SIG-M5 (cell line): ENCODE results near the gene DSG3.
"Not testable (repeated sequence)": the region's sequence is repeated elsewhere in the genome, so short reads cannot be mapped to it uniquely, and the experiment has no call there.

Source experiments
- DNase-seq: peaks from one replicate; lab custom pipeline; 2025; lab: John Stamatoyannopoulos, UW

The DSG3 gene

DNA sequence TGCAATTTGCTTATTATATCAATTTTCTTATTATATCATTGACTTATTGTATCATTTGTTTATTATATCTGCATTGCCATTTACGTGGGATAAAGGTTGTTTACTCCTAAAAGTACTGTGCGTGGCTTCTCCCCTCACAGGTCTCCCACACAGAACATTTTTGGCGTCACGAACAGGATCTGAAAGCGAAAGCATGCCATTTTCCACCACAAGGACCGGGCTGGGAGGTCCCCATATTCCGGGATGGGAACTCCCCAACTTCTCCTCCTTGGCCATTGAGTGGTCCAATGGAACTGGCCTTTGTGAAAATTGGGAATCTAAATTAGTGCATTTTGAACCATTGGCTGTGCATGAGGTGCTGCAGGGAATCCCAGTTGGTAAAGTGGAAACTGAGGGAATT, 45.6 kb downstream of the DSG3 start:
- DNase-seq = no peak

DNA sequence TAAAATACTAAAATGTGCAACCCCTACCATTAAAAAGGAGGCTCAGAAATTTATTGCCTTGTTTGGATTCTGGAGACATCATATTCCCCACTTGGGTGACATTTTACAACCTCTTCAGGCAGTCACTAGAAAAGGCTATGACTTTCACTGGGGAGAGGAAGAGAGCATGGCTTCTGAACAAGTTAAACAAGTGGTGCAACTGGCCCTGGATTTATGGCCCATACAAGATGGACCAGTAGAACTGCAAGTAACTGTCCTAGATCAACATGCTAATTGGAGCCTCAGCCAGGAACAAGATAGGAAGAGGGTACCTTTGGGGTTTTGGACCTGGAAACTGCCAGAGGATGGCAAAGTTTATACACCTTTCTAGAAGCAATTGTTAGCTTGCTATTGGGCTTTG, 46.4 kb downstream of the DSG3 start:
- no peak for DNase-seq

DNA sequence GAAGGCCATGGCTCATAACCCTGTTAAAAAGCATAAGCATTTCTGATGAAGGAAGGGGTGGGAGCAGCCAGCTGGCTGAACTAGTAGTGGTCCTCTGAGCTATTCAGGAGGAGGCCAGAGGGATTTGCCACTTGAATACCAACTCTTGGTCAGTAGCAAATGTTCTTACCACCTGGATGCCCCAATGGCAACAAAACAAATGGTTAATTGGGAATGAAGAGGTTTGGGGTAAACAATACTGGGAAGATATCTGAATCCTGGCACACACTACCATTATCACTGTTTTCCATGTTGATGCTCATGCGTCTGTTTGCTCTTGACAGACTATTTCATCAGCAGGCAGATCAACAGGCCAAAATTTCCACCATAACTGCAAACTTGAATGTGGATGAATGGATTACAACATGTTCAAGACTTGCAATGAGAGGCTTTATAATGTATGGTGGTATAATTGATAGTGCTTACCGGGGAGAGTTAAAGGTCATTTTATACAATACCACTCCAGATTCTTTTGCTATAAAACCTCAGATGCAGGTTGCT, 47.2 kb downstream of the DSG3 start:
- not testable (repeated sequence) for DNase-seq

DNA sequence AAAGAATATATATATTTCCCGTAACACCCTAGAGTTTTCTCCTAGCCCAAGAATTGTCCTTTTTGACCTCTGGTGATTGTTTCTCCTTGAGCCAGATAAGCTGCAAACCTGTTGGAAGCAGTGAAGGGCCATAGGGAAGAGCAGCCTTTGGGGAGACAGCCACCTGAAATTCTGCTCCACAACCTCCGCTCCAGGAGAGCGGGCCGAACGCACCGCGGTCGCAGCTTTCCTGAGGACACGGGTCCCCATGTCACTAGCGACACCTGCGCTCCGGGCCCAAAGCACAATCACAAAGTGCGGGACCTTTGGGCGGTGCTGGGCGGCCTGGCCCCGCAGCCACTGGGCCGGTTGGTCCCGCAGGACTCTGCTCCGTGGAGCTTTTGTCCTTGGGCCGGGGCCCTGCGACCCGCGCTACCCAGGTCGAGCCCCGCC, 49.9 kb downstream of the DSG3 start:
- no peak for DNase-seq

DNA sequence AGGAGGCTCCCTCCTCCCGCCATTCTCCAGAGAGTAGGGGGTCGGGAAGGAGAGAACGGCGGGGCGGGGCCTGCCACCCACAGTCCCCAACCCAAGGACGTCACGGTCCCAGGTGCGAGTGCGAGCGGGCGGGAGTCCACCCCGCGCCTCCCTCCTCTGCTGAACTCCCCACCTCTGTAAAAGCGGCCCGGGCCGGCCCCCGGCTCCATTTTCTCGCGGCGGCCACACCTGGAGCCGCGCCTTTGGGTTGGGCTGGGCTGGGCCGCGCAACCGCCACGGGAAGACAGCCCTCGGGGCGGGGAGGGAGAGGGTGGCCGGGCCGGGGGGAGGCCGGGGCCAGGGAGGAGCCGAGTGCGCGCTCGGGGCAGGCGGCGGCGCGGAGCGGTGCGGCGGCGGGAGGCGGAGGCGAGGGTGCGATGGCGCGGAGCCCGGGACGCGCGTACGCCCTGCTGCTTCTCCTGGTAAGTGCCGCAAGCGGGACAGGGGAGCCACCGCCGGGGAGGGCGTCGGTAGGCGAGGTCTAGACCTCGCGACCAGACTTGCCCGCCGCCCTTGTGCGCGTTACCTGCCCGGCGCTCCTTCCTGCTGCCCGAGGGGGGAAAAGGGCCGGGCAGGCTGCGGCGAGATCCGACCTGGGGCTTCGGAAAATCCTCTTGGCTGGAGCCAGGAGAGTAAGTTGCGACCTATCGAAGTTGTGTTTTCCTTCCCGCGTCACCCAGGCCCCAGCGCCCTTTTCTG, 50.5 kb downstream of the DSG3 start, which contains the start of gene DSG2:
Gene DSG2, plus strand, starts transcription at position 342 of the 738 bp plus-strand sequence. Its CDS starts 75 bp downstream, at position 417.
- DNase-seq = no peak

DNA sequence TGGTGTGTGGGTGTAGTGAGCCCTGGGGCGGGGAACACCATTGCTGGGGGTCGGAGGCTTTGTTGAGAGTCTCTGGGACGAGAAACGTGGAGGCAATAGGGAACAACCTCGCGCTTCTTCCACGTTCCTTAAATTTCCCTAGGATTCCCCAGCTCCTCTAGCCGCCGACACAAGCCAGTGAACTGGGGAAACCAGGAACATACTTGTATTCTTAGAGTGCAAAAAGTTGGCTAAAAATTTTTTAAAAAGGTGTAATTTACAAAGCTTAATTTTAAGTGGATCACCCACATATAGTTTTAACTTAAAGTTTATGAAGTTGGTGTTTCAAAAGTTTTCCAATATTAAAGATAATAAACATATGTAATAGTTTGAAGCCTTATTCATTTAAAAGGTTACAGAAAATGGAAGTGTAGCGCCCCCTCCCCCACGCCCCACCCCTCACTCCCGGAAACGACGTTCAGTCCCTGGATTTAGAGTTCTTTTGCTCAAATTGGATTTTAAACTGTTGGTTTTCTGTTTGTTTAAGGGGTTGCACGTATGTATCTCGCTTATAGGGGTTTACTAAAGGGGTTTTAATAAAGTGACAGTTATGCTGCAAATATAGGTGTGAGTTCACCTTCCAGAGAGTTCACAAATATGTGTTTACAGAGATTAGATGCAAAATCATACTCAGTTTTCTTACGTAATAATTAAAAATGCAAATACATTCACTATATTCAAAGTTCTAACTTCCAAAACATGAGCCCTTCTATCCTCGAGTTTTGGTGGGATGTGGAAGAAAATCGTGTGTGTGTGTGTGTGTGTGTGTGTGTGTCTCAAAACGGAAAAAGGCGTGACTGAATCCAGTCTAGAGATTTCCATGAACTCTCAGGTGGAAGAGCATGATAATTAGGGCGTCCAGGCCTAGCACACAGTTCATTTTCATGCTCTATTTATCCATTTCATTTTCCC, 51.3 kb downstream of the DSG3 start:
- DNase-seq = no peak

GRCh38 chr18:31500051-31500688, 52.6 kb downstream of the DSG3 start:
- DNase-seq = no peak

GRCh38 chr18:31503011-31503410, 55.5 kb downstream of the DSG3 start:
- no peak for DNase-seq

GRCh38 chr18:31504455-31505147, 57.1 kb downstream of the DSG3 start:
- DNase-seq = no peak

- DNase-seq = no peak
These were observed 57.6 kb downstream of the DSG3 start for GRCh38 chr18:31505156-31505555.

- no peak for DNase-seq
These were observed 58.6 kb downstream of the DSG3 start for GRCh38 chr18:31506024-31506742.

GRCh38 chr18:31507124-31507523, 59.6 kb downstream of the DSG3 start:
- DNase-seq = not testable (repeated sequence)

GRCh38 chr18:31508781-31509180, 61.2 kb downstream of the DSG3 start:
- DNase-seq = no peak

- DNase-seq = no peak
These were observed 62.0 kb downstream of the DSG3 start for GRCh38 chr18:31509571-31509970.

- no peak for DNase-seq
These were observed 62.8 kb downstream of the DSG3 start for GRCh38 chr18:31510319-31510718.

DNA sequence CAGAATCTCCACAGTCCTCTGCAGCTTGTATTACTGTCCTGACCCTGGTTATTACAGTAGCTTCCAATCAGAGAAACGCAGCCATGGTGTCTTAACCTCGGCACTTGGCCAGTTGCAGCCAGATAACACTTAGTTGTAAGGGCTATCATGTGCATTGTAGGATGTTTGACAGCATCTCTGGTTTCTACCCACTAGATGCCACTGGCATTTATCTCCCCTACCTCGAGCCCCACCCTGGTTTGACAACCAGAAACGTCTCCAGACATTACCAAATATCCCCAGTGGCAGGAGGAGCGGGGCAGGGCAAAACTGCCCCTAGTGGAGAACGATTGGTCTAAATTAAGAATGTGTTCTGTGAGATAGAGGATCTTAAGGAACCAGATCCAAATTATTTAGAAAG, 63.6 kb downstream of the DSG3 start:
- no peak for DNase-seq

- no peak for DNase-seq
These were observed 64.7 kb downstream of the DSG3 start for GRCh38 chr18:31512203-31512764.

- DNase-seq = no peak
These were observed 65.8 kb downstream of the DSG3 start for GRCh38 chr18:31513189-31513935.

DNA sequence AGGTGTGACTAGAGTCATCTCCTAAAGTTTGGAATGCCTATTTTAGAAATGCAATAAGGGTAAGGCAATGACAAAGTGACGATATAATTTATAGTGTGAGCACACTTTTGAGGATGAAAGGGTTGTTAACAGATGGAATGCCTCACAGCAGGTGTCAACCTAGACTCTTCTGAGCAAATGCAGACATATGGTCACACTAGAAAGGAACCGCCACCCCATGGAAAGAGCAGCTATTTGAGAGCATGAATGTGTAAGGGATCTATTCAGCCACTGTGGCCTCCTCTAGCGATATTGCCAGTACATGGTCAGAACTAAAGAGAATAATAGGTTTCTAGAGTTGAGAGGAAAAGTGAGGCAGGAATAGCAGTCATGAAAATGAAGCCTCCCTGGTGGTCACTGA, 68.9 kb downstream of the DSG3 start:
- DNase-seq = no peak

DNA sequence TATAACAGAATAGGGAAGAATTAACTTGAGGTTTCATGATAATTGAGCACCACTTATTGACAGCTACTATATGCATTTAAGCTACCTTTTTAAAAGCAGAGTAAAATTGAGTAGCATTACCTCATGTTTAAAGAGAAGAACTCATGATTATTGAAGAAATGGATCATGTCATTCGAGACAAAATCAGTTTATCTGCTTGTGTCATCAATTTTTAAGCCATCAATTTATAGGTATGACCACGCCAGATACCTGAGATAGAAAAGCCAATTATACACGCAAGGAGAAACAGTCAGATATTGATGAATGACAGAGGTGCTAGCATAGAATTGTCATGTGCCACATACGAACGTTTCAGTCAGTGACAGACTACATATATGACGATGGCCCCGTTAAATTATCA, 78.8 kb downstream of the DSG3 start:
- DNase-seq = no peak
